Cardiac fibroblast (primary cell): ENCODE measurements around the gene PPP1R3C.

ENCODE experiments used
- DNase-seq, 2 donors: peaks; one replicate each; pipeline versions ENCODE4 v3.0.0 to v3.0.0-alpha.2; 2010; ENCODE audit warnings: low read depth in 2 of 2
- H3K4me3 ChIP-seq, 2 donors: replicated peaks in 1 of 2; 1 replicate in 1 of 2; 2 replicates in 1 of 2; pipeline ENCODE4 v1.5.1; 2011; ENCODE audit warnings: low read depth in 2 of 2, low read length in 2 of 2, mild to moderate bottlenecking in 2 of 2, moderate library complexity in 1 of 2
- TF ChIP-seq, protein P1 (sequence below): IDR thresholded peaks from one replicate; pipeline ENCODE4 v1.5.1; 2011; ENCODE audit warnings: low read depth, mild to moderate bottlenecking, low read length, inconsistent platforms

PPP1R3C gene

DNA sequence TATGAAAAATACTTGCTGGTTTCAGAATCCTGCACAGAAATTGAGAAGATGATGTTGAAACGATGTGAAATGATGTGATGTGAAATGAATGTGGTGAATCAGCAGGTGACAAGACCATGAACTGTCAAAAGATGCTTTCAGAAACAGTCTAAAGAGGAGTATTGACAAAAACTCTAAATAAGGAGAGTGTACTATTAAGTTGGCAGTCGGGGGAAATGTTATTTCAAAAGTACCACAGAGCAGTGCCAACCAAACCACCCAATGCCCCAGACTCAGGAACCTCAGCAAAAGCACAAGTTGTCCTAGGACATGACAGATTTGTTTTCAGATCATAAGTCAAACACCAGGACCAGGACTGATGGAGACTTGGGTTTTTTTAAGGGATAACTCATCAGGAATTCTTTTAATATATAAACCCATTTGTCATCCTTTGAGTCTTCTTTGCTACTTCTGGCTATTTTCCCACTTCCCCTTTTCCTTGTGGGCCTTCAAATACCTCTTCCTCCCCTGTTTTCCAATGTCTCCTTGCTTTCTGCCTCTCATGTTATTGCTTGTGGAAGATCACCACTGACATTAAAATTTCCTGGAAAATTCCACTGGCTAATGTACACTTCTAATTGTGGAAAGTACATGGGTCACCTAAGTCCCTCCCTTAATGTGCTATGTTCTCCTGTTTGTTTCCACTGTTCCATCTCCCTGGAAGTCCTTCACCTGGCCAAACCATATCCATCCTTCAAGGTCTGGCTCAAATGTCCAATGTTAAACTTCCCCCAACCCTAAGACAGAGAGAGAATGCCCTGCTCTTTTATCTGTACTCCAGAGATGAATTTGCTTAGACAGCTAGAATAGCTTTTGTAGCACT, 10.2 kb upstream of the PPP1R3C start:
- H3K4me3 ChIP-seq = no peak overlapping the region
- peak in 1 of 2 donors; percentile 70 for DNase-seq
- TF ChIP-seq, protein P1, sequence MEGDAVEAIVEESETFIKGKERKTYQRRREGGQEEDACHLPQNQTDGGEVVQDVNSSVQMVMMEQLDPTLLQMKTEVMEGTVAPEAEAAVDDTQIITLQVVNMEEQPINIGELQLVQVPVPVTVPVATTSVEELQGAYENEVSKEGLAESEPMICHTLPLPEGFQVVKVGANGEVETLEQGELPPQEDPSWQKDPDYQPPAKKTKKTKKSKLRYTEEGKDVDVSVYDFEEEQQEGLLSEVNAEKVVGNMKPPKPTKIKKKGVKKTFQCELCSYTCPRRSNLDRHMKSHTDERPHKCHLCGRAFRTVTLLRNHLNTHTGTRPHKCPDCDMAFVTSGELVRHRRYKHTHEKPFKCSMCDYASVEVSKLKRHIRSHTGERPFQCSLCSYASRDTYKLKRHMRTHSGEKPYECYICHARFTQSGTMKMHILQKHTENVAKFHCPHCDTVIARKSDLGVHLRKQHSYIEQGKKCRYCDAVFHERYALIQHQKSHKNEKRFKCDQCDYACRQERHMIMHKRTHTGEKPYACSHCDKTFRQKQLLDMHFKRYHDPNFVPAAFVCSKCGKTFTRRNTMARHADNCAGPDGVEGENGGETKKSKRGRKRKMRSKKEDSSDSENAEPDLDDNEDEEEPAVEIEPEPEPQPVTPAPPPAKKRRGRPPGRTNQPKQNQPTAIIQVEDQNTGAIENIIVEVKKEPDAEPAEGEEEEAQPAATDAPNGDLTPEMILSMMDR = no peak

DNA sequence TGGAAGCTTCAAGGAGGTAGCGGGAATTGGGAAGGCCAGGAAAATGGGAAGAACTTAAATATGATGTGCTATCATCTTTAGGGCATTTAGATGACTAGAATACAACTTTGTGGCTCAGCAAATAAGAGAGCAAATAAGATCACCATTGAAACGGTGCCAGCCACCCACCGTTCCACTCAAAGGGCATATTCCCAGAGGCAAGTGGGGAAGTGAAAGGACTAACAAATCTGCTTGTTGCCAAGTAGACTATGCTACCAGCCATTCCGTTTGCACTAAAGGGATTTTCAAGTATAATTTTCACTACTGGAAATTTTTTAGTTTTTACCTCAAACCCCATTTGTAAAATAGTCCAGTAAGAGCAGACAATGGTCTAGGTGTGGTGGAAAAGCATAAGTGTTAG, 4.0 kb upstream of the PPP1R3C start:
- TF ChIP-seq, protein P1 = no peak
- H3K4me3 ChIP-seq = no peak overlapping the region

DNA sequence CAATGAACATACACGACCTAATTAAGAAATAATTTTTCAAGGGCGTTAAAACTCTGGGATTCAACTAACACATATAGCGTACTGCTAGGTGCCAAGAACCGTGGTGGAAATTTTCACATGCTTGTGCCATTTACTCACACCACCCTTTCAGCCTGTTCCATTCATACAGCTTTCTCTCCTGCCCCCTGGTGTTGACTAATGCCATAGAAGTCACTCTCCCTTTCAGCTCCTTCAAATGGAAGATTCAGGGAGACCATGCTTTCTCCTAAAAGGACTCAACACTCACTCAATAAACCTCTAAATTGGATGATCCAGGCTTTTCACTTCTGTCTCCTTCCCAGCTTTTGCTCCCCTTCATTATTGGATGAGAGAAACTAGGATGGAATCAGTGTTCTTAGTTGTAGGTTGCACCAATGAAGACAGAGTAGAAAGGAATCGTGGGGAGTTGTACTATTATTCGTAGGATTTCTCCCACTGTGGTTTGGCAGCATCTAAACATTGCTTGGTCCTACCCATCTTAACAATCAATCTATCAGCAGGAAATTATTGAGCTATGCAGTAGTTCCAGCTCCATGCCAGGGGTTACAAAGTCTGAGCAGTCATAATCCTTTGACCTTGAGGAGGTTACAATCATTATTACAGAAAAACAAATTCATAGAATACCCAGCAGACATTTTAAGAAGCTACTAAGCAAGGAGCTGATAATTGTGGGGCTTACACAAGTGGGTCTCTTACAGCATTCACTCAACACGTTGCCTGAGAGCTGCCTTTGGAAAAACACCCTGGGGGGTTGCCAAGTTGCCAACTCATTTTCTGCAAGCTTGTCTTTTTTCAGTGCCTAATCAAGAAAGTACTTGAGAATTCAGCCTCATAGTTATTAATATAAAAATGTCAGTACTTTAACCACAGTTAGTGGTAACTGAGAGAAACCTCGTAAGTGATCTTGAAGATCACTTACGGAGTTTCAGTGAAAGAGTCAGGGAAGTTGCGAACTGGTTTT, 2.8 kb upstream of the PPP1R3C start:
- DNase-seq = peak; percentile 89 to 90
- TF ChIP-seq, protein P1 = peak; percentile 82
- no peak overlapping the region for H3K4me3 ChIP-seq

More for the DNA sequence above, 4.0 kb upstream of the PPP1R3C start:
- no peak for DNase-seq

DNA sequence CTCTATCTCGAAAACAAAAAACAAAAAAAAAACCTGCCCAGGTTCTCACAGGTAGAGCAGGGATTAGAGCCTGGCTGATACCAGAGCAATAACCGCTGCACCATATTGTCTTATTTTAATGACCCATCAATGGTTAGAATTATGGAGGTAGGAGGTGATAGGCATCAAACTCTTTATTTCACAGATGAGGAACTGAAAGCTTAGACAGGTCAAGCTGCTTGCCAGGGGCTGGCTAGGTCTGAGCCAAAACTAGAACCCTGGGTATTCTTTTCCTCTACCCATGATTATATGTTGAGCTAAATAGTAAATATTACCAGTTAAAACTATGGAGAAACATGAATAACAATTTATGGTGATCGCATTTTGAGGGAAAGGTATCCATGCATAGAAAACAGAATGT, 2.0 kb upstream of the PPP1R3C start:
- TF ChIP-seq, protein P1 = no peak
- DNase-seq = no peak
- no peak overlapping the region for H3K4me3 ChIP-seq

DNA sequence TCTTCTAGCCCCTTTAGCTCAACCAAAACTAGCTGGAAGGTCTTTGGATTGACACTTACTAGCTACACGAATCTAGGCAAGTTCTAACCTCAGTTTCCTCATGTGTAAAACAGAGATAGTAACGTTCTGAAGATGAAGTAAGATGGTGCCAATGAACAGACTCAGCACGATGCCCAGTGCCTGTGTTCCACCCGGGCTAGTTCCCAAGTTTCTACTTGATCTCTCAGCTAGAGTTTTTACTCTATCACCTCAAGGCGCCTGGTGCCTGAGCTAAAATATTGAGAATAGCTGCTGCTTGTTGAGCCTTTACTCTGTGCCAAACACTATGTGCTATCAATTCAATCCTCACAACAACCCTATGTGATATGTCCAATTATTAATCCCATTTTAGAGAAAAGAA, 1.4 kb upstream of the PPP1R3C start:
- TF ChIP-seq, protein P1 = no peak
- H3K4me3 ChIP-seq = no peak overlapping the region
- no peak for DNase-seq

DNA sequence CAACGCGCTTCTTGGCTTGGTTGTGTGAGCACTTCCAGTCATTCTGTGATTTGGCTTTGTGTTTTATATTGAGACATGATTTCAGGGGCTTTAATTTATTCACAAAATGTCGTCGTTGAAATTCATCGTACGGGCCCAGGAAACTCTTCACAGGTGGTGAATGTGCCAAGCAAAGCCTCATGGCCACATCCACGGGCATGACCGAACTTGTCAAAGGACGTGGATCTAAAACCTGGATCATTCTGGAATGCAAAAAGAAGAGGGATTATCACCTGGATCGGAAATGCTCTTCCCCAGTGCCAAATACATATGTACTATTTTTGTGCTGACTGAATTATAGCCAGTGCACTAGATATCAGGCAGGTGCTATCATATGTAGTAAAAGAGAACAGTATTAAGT, 2.2 kb downstream of the PPP1R3C start:
- TF ChIP-seq, protein P1 = no peak
- H3K4me3 ChIP-seq = peak overlapping the region in 1 of 2 donors; percentile 76
- no peak for DNase-seq
